GM03348 (cell line): ENCODE measurements around the gene IL32.

Source experiments
- DNase-seq: peaks from one replicate; pipeline ENCODE4 v3.0.0; 2012; ENCODE audit warnings: low spot score

Gene IL32

DNA sequence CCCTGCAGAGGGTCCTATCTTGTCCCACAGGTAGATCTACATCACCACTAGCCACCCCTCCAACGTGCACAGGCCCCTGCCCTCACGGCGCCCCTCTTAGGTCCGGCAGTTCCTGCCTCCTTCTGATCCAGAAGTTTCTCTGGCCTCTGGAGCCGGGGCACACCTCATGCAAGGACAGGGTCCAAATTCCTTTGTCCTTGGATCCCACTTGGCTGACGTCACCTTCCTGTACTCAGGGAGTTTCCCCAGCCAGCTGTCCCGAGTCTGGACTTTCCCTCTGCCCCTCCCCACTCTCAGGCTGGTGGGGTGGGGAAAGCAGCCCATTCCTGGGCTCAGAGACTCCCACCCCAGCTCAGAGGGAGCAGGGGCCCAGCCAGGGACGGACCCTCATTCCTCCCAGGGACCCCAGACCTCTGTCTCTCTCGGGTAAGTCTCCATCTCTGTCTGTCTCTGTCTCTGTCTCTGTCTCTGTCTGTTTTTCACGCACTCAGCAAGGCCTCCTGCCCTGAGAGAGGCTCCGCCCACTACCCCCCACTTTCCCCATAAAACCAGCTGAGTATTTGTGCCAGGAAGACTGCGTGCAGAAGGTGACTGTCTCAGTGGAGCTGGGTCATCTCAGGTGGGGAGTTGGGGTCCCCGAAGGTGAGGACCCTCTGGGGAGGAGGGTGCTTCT lies at the start of gene IL32:
TSS of gene IL32 (plus strand) at position 572 of the 673 bp plus-strand sequence. CDS start 172 bp downstream, outside the sequence.
- peak; percentile 89 for DNase-seq

GRCh38 chr16:3015865-3016521 lies 49.4 kb upstream of the IL32 start:
- no peak for DNase-seq

- DNase-seq, result no peak
These were observed 48.1 kb upstream of the IL32 start for GRCh38 chr16:3017344-3017743.

DNA sequence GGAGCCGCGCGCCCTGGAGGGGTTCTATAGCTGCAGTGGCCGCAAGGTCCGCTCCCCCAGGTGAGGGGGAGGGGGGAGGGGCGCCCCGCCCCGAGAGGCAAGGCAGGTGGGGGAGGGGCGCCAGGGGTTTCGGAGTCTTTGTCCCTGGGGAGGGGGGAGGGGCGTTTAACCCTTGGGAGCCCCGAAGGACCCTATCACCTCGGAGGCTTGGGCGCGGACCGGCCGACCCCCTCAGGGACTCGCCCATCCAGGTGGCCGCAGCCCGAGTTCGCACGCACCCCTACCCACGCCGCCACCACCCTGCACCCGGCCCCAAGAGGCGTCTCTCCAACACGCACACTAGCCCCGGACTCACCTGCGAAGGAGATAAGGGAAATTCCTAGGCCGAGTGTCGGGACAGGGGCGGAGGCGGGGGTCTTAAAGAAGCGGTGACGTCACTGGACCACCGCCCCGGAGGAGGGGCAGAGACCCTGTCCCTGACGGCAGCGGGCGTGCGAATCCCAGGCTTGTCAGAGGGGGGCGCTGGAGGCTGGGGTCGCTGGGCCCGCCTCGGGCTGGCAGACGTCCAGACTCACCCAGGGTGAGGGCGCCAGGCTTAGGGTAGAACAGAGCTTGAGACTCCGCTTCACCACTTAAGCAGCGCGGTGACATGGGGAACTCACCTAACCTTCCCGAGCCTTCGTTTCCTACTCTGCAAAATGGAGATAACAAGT lies 47.5 kb upstream of the IL32 start, which contains the start of gene CLDN6:
TSS of gene CLDN6 (minus strand) at position 390 of the 713 bp plus-strand sequence. CDS start 2,162 bp downstream, outside the sequence.
- DNase-seq, result no peak

DNA sequence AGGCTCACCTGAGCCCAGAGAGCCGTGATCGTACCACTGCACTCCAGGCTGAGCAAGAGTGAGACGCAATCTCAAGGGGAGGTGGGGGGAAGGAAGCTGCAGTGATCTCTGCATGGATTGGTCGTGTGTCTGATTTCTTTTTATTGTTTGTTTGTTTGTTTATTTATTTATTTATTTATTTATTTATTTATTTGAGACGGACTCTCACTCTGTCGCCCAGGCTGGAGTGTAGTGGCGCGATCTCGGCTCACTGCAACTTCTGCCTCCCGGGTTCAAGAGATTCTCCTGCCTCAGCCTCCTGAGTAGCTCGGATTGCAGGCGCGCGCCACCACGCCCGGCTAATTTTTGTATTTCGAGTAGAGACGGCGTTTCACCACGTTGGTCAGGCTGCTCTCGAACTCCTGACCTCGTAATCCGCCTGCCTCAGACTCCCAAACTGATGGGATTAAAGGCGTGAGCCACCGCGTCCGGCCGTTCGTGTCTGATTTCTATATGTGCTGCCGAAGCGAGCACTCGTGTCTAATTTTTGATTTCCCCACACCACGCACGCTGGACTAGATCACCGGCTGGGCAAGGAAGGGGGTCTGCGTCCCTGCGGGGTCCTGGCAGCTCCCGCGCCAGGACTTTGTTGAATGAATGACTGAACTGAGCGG lies 45.7 kb upstream of the IL32 start:
- DNase-seq, result no peak

- peak; percentile 96 for DNase-seq
These were observed 45.2 kb upstream of the IL32 start, which contains the start of gene TNFRSF12A for GRCh38 chr16:3020247-3020603. TSS of gene TNFRSF12A (plus strand) at chr16:3020368. CDS start at chr16:3020398, 30 bp downstream.

DNA sequence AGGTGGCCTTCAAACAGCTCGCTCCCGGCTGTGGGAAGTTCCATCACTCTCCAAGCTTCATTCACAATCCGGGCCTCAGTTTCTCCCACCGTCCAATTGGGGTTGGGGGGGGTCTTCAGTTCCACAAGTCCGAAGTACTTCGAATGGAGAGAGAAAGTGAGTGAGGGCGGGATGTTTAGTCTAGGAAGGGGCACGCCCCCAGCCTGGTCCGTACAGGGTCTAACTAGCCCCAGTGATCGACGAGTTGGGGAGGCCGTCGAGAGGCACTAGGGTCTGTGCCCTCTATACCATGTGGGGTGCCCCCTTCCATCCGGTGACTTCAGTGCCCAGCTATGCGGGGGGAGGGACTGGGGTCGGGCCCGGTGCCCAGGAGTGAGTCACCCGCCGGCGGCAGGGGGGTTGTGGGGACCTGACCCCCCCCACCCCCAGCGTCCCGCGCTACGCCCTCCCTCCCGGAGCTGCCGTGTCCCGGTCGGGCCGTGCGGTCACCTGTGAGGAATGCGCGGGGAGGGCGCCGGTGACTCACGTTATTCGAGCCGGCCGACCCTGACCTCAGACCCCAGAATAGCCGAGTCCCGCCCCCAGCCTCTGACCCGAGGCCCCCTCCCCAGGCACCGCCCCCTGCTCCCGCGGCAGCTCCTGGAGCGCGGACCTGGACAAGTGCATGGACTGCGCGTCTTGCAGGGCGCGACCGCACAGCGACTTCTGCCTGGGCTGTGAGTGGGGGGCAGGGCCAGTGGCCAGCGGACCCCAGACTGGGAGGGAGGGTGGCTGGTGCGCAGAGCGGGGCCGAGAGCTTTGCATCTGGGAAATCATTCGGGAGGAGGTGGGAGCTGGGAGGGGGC lies 44.6 kb upstream of the IL32 start:
- peak; percentile 96 for DNase-seq

- peak; percentile 91 for DNase-seq
These were observed 43.8 kb upstream of the IL32 start for GRCh38 chr16:3021449-3022207.

GRCh38 chr16:3022208-3022683 lies 43.2 kb upstream of the IL32 start:
- DNase-seq, result peak; percentile 94

DNA sequence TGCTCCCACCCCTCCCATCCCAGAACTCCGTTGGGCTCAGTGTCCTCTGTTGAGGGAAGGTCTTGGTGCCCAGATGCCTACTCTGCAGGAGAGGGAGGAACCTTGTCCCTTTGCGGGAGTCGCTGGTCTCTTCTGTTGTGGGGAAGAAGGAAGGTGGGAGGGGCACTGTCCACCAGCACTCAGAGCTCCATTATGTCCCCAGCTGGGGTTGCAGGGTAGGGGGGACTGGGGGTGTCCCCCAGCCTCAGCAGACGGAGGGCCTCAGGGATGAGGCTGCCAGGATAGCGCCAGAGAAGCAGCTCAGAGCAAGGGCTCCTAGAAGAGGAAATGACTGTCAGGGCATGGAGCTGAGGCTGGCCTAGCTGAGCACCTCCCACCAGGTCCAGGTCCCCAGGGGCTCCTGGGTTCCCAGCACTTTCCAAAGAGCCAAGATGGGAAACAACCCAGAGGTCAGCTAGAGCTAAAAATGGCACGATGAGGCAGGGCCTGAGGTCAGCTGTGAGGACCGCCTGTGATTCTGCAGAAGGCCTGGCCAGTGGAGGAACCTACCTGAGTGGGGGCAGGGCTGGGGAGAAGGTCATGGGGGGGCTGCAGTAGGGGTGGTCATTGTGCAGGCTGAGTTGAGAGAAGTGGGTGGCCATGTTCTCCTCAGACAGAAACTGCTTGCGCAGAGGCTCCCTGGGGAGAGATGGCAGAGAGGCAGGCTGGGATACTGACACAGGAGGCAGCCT lies 42.6 kb upstream of the IL32 start:
- peak; percentile 52 for DNase-seq

DNA sequence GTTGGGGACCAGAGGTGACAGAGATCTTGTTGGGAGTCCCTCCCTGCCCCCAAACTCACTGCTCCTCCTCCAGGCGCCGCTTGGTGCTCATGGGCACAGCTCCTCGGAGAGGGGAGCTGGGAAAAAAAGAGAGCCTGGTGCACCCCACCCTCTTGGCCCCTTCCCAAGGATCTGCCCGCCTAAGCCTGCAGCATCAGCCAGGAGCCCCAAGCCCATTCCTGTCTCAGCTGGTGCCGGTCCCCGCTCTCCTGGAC lies 42.1 kb upstream of the IL32 start:
- peak; percentile 78 for DNase-seq

- DNase-seq, result peak; percentile 92
These were observed 41.6 kb upstream of the IL32 start, which contains the start of the genes HCFC1R1 and THOC6 for GRCh38 chr16:3023669-3024478. TSS of gene HCFC1R1 (minus strand) at chr16:3023942. CDS start at chr16:3023941, 1 bp downstream. TSS of gene THOC6 (plus strand) at chr16:3024035. CDS start at chr16:3024327, 292 bp downstream.

- no peak for DNase-seq
These were observed 40.1 kb upstream of the IL32 start for GRCh38 chr16:3025032-3026002.

- no peak for DNase-seq
These were observed 39.4 kb upstream of the IL32 start for GRCh38 chr16:3026003-3026378.

GRCh38 chr16:3026609-3027488 lies 38.6 kb upstream of the IL32 start:
- no peak for DNase-seq

DNA sequence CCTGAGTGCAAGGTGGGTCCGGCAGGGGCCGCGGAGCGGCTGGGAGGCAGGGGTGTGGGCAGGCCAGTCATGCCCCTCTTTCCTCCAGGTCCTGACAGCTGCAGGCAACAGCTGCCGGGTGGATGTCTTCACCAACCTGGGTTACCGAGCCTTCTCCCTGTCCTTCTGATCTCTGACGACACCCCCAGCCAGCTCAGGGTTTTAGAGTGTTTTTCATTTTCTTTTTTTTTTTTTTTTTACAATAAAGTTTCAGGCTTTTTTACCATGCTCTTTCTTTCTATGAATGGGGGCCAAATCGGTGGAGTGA lies 38.0 kb upstream of the IL32 start:
- no peak for DNase-seq
